D721Med (cell line): ENCODE results near the gene VANGL2.

Experiments
- DNase-seq: peaks from one replicate; pipeline ENCODE4 v3.0.0; 2011; ENCODE audit warnings: low spot score; ENCODE audit not compliant: insufficient read length
- FAIRE-seq: peaks from 2 replicates; lab custom pipeline; 2011; peaks lifted over from hg19 to GRCh38; lab: Jason Lieb, UNC
- CTCF ChIP-seq: IDR thresholded peaks from 2 replicates; pipeline ENCODE4 v1.5.1; 2012; ENCODE audit warnings: mild to moderate bottlenecking, control low read depth; ENCODE audit not compliant: insufficient read depth; ENCODE audit errors: missing control alignments

The VANGL2 gene

GRCh38 chr1:160437432-160438316, 37.3 kb downstream of the VANGL2 start:
- no peak for TF ChIP-seq CTCF
- FAIRE-seq = no peak
- no peak for DNase-seq

- no peak for DNase-seq
- FAIRE-seq = no peak
- TF ChIP-seq CTCF = no peak
These were observed 38.1 kb downstream of the VANGL2 start for GRCh38 chr1:160438317-160438918.

- FAIRE-seq (no peak), DNase-seq (no peak)
- no peak for TF ChIP-seq CTCF
These were observed 38.6 kb downstream of the VANGL2 start for GRCh38 chr1:160438935-160439334.

DNA sequence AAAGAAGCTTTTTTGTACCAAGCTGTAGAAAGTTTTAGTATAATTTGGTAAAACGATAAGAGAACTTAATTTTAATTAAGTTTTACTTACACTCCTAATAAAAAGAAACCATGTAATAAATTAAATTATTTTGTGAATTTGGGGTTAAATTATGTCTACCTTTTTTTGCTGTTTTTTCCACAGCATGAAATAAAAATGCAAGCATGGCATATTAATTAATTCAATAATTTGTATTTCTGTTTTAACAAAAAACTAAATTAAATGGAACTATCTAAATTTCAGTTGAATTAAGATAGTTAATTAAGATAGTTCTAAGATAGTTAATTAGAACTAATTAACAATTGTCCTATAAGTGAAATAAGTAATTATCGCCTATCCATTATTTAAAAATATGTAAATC, 39.4 kb downstream of the VANGL2 start:
- no peak for TF ChIP-seq CTCF
- DNase-seq (no peak), FAIRE-seq (no peak)

DNA sequence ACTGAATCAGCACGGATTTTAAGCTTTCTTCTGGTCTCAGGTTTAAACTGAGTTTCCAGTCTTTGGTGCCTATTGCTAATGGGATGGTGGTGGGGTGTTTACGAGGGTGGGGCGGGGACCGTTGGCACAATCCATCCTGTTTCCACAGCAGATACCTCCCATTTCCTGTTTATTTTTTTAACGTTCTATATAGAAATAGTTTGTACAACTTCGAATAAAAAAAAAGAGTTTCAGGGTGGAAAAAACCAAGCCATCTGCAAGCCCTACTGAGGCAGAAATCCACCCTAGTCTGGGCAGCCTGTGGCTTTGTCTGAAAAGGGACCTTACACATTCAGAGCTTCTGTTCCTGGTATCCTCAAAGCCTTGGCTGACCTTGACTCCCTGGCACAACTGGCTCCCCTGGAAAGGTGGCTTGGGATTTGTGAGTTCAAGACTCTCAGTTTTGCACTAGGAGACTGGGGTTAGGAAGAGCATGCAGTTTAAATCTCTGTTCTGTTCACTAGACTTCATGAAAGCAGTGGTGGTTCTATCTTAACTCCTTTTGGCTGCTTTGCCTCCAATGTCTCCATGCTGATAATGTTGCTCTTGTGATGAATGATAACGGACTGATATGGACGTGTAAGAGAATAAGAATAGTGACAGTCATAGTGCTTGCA, 46.7 kb downstream of the VANGL2 start:
- no peak for TF ChIP-seq CTCF
- FAIRE-seq = no peak

DNA sequence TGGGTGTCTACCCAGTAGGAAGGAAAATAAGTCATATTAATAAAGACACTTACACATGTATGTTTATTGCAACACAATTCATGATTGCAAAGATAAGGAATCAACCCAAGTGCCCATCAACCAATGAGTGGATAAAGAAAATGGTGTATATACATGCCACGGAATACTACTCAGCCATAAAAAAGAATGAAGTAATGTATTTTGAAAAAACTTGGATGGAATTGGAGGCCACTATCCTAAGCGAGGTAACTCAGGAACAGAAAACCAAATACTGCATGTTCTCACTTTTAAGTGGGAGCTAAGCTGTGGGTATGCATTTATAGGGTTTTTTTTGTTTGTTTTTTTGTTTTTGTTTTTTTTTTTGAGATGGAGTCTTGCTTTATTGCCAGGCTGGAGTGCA, 49.1 kb downstream of the VANGL2 start:
- FAIRE-seq = no peak

More for the DNA sequence above, 46.7 kb downstream of the VANGL2 start:
- DNase-seq = no peak

More for the DNA sequence above, 49.1 kb downstream of the VANGL2 start:
- TF ChIP-seq CTCF = no peak
- no peak for DNase-seq
